GM12872 (cell line): ENCODE results near the gene NBEA.

ENCODE experiments used
- TF ChIP-seq, protein P1 (sequence below): IDR thresholded peaks from 3 replicates; pipeline ENCODE4 v1.5.1; 2011; ENCODE audit warnings: low read depth, mild to moderate bottlenecking, low read length, moderate library complexity; ENCODE audit not compliant: insufficient read depth

The NBEA gene

GRCh38 chr13:35144166-35144890, 202.3 kb downstream of the NBEA start:
- TF ChIP-seq, protein P1, sequence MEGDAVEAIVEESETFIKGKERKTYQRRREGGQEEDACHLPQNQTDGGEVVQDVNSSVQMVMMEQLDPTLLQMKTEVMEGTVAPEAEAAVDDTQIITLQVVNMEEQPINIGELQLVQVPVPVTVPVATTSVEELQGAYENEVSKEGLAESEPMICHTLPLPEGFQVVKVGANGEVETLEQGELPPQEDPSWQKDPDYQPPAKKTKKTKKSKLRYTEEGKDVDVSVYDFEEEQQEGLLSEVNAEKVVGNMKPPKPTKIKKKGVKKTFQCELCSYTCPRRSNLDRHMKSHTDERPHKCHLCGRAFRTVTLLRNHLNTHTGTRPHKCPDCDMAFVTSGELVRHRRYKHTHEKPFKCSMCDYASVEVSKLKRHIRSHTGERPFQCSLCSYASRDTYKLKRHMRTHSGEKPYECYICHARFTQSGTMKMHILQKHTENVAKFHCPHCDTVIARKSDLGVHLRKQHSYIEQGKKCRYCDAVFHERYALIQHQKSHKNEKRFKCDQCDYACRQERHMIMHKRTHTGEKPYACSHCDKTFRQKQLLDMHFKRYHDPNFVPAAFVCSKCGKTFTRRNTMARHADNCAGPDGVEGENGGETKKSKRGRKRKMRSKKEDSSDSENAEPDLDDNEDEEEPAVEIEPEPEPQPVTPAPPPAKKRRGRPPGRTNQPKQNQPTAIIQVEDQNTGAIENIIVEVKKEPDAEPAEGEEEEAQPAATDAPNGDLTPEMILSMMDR = no peak

GRCh38 chr13:35146686-35147085, 204.6 kb downstream of the NBEA start:
- TF ChIP-seq, protein P1 = no peak

- TF ChIP-seq, protein P1 = peak; percentile 59
Observed at GRCh38 chr13:35157143-35157755, 215.2 kb downstream of the NBEA start.

- TF ChIP-seq, protein P1 = no peak
Observed at GRCh38 chr13:35159041-35159440, 217.0 kb downstream of the NBEA start.

DNA sequence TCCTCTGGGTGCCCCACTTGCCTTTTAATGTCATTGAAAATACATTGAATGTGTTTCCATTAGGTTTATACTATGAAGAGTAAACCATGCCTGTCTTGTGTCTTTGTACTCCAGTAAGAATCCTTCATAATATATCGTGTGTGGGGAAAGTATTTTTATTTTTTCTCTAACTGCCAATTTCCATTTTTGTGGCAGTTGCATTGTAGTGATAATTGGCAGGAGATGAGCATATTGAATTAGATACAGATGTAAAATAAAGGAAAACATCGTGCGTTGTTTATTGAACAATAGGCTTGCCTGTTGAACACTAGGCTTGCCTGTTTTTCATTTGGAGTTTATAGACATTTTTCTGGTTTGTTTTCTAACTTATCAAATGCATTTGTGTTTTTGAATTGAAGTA, 218.8 kb downstream of the NBEA start:
- TF ChIP-seq, protein P1 = no peak

DNA sequence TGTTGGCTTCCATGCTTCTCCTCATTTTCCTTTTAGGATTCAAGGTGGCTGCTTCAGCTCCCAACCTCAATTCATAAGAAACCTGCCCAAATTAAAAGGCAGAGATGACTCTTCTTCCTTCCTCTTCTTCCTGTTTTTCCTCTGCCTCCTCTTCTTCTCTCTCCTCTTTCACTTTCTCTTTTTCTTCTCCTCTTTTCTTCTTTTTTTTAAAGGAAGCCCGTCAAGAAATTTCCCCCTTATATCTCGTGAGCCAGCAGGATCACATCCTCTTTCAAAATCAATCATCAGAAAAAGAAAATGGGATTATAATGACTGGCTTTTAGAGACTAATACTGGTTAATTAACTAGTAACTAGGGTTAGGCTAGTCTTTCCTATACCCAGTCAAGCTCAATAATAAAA, 220.3 kb downstream of the NBEA start:
- TF ChIP-seq, protein P1 = no peak

GRCh38 chr13:35163674-35164073, 221.6 kb downstream of the NBEA start:
- TF ChIP-seq, protein P1 = no peak
